SK-N-SH treated with all-trans-retinoic acid at 6 μM for 48 hours (cell line): ENCODE data around the gene HSDL1.

ENCODE experiments used
- ATAC-seq: fragments of 200-7000 bp; cut with Tn5 transposase; 3 replicates; pipeline ENCODE4 v1.9.1; 2020; ENCODE audit warnings: mild to moderate bottlenecking, moderate library complexity
- ARNTL ChIP-seq: fragments of 450-650 bp; formaldehyde crosslinking; IDR thresholded peaks from 2 replicates; pipeline ENCODE4 v1.5.0; 2020; ENCODE audit warnings: low read depth, mild to moderate bottlenecking, moderate library complexity, borderline replicate concordance
- BACH2 ChIP-seq: fragments of 250-450 bp; sonication (Bioruptor Pico); IDR thresholded peaks from 2 replicates; pipeline ENCODE4 v1.9.0; 2021; ENCODE audit warnings: mild to moderate bottlenecking, borderline replicate concordance
- ESRRG ChIP-seq: fragments of 250-450 bp; sonication (Bioruptor Pico); IDR thresholded peaks from 2 replicates; pipeline ENCODE4 v1.6.1; 2021; ENCODE audit warnings: mild to moderate bottlenecking
- GLIS3 ChIP-seq: fragments of 250-450 bp; sonication (Bioruptor Pico); IDR thresholded peaks from 2 replicates; pipeline ENCODE4 v1.5.0; 2020; ENCODE audit warnings: mild to moderate bottlenecking, moderate library complexity
- ISL1 ChIP-seq: fragments of 250-450 bp; sonication (Bioruptor Pico); IDR thresholded peaks from 2 replicates; pipeline ENCODE4 v2.1.2; 2022; ENCODE audit warnings: mild to moderate bottlenecking, moderate library complexity
- PPARA ChIP-seq: fragments of 250-450 bp; sonication (Bioruptor Pico); IDR thresholded peaks from 2 replicates; pipeline ENCODE4 v1.5.0; 2020; ENCODE audit warnings: mild to moderate bottlenecking, borderline replicate concordance
- RARB ChIP-seq: fragments of 250-450 bp; sonication (Bioruptor Pico); IDR thresholded peaks from 2 replicates; pipeline ENCODE4 v1.8.0; 2021; ENCODE audit warnings: mild to moderate bottlenecking, moderate library complexity
- SNAI2 ChIP-seq: fragments of 250-450 bp; sonication (Bioruptor Pico); IDR thresholded peaks from 2 replicates; pipeline ENCODE4 v1.5.0; 2020; ENCODE audit warnings: mild to moderate bottlenecking, moderate library complexity
- TCF4 ChIP-seq: fragments of 250-450 bp; sonication (Bioruptor Pico); IDR thresholded peaks from 2 replicates; pipeline ENCODE4 v1.8.0; 2021; ENCODE audit warnings: mild to moderate bottlenecking, moderate library complexity, borderline replicate concordance
- TOX ChIP-seq: fragments of 250-450 bp; sonication (Bioruptor Pico); IDR thresholded peaks from 2 replicates; pipeline ENCODE4 v1.8.0; 2021; ENCODE audit warnings: mild to moderate bottlenecking, moderate library complexity, borderline replicate concordance
- ZC3H10 ChIP-seq: fragments of 250-450 bp; sonication (Bioruptor Pico); IDR thresholded peaks from 2 replicates; pipeline ENCODE4 v1.5.1; 2021; ENCODE audit warnings: mild to moderate bottlenecking, moderate library complexity
- ZNF565 ChIP-seq: fragments of 450-650 bp; formaldehyde crosslinking; conservative IDR thresholded peaks from 2 replicates; pipeline ENCODE4 v1.5.0; 2020; ENCODE audit warnings: low read depth, mild to moderate bottlenecking, moderate library complexity
- ZNF70 ChIP-seq: fragments of 450-650 bp; formaldehyde crosslinking; IDR thresholded peaks from 2 replicates; pipeline ENCODE4 v1.5.0; 2020; ENCODE audit warnings: mild to moderate bottlenecking, moderate library complexity
- ZNF8 ChIP-seq: fragments of 450-650 bp; formaldehyde crosslinking; IDR thresholded peaks from 2 replicates; pipeline ENCODE4 v1.5.0; 2020; ENCODE audit warnings: mild to moderate bottlenecking, moderate library complexity
- TF ChIP-seq, protein P1 (sequence below): fragments of 250-450 bp; sonication (Bioruptor Pico); IDR thresholded peaks from 2 replicates; pipeline ENCODE4 v1.5.0; 2020; ENCODE audit warnings: mild to moderate bottlenecking, moderate library complexity
- TF ChIP-seq, protein P2 (sequence below): fragments of 250-450 bp; sonication (Bioruptor Pico); IDR thresholded peaks from 2 replicates; pipeline ENCODE4 v1.8.0; 2020; ENCODE audit warnings: mild to moderate bottlenecking, moderate library complexity, borderline replicate concordance
- TF ChIP-seq, protein P3 (sequence below): fragments of 250-450 bp; sonication (Bioruptor Pico); IDR thresholded peaks from 2 replicates; pipeline ENCODE4 v1.5.1; 2021; ENCODE audit warnings: mild to moderate bottlenecking, moderate library complexity
- TF ChIP-seq, protein P4 (sequence below): fragments of 250-450 bp; sonication (Bioruptor Pico); IDR thresholded peaks from 2 replicates; pipeline ENCODE4 v1.5.1; 2020; ENCODE audit warnings: low read depth, mild to moderate bottlenecking, moderate library complexity

HSDL1 gene

DNA sequence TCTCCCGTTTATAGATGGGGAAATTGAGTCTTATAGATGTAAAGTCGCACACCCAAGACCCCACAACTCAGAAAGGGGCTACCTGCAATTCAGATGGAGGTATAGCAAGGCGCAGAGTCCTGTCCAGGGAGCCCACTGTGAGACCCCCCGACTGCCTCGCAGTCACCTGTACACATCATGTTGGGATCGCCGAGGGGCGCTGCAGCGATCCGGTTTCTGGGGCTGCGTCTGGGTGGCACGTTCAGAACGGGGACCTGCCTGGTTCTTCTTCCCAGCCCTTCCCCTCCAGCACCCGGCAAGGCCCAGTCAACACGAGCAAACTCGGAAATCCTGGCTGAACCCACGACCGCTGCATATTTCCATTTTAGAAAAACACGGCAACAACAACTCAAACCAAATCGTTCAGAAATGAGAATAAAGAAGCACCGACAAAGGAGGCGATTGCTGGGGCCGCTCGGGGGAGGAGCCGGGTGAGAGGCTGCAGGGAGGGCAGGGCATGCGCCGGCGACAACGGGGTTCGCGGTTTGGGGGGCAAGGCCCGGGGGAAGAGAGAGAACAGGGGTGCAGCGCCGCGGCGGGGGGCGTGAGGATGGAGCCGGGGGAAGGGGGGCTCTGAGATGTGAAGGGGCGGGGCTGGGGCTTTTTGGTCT lies 643 bp downstream of the HSDL1 start (continued):
- no peak for TF ChIP-seq ZNF565 (CRISPR knock-in tag)
- TF ChIP-seq ZC3H10 (CRISPR knock-in tag) = no peak
- no peak for TF ChIP-seq PPARA
- TF ChIP-seq BACH2 (CRISPR knock-in tag) = no peak
- TF ChIP-seq ZNF70 (CRISPR knock-in tag) = no peak

DNA sequence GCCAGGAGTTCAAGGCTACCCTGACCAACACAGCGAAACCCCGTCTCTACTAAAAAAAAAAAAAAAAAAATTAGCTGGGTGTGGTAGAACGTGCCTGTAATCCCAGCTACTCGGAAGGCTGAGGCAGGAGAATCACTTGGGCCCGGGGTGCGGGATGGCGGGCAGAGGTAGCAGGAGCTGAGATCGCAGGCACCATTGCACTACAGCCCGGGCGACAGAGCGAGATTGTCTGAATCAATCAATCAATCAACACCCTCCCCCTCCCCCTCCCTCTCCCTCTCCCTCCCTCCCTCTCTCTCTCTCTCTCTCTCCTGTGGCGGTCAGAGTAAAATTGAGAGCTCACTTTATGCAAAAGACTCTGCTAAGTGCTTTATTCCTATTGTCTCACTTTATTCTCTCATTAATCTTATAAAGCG lies 1.2 kb downstream of the HSDL1 start:
- no peak for ATAC-seq
- TF ChIP-seq GLIS3 (CRISPR knock-in tag) = no peak
- no peak for TF ChIP-seq SNAI2 (CRISPR knock-in tag)
- no peak for TF ChIP-seq ESRRG (CRISPR knock-in tag)
- no peak for TF ChIP-seq ARNTL
- TF ChIP-seq ZC3H10 (CRISPR knock-in tag) = no peak
- TF ChIP-seq RARB = no peak
- TF ChIP-seq ZNF565 (CRISPR knock-in tag) = no peak
- TF ChIP-seq ZNF8 (CRISPR knock-in tag) = no peak

DNA sequence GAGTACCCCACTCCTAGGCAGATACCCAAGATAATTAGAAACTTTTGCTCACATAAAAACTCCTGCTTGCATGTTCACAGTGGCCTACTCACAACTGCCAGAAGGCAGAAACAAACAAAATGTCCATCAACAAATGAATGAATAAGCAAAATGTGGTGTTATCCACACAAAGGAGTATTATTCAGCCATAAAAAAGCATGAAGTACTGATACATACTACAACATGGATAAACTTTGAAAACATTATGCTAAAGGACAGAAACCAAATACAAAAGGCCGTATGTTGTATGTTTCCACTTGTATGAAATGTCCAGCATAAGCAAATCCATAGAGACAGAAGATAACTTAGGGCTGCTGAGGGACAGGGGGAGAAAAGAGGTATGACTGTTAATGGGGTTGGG lies 1.9 kb downstream of the HSDL1 start:
- ATAC-seq = no peak
- TF ChIP-seq, protein P1, sequence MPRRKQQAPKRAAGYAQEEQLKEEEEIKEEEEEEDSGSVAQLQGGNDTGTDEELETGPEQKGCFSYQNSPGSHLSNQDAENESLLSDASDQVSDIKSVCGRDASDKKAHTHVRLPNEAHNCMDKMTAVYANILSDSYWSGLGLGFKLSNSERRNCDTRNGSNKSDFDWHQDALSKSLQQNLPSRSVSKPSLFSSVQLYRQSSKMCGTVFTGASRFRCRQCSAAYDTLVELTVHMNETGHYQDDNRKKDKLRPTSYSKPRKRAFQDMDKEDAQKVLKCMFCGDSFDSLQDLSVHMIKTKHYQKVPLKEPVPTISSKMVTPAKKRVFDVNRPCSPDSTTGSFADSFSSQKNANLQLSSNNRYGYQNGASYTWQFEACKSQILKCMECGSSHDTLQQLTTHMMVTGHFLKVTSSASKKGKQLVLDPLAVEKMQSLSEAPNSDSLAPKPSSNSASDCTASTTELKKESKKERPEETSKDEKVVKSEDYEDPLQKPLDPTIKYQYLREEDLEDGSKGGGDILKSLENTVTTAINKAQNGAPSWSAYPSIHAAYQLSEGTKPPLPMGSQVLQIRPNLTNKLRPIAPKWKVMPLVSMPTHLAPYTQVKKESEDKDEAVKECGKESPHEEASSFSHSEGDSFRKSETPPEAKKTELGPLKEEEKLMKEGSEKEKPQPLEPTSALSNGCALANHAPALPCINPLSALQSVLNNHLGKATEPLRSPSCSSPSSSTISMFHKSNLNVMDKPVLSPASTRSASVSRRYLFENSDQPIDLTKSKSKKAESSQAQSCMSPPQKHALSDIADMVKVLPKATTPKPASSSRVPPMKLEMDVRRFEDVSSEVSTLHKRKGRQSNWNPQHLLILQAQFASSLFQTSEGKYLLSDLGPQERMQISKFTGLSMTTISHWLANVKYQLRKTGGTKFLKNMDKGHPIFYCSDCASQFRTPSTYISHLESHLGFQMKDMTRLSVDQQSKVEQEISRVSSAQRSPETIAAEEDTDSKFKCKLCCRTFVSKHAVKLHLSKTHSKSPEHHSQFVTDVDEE (CRISPR knock-in tag) = no peak
- TF ChIP-seq TCF4 = no peak
- TF ChIP-seq BACH2 (CRISPR knock-in tag) = no peak
- TF ChIP-seq, protein P2, sequence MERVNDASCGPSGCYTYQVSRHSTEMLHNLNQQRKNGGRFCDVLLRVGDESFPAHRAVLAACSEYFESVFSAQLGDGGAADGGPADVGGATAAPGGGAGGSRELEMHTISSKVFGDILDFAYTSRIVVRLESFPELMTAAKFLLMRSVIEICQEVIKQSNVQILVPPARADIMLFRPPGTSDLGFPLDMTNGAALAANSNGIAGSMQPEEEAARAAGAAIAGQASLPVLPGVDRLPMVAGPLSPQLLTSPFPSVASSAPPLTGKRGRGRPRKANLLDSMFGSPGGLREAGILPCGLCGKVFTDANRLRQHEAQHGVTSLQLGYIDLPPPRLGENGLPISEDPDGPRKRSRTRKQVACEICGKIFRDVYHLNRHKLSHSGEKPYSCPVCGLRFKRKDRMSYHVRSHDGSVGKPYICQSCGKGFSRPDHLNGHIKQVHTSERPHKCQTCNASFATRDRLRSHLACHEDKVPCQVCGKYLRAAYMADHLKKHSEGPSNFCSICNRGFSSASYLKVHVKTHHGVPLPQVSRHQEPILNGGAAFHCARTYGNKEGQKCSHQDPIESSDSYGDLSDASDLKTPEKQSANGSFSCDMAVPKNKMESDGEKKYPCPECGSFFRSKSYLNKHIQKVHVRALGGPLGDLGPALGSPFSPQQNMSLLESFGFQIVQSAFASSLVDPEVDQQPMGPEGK (CRISPR knock-in tag) = no peak
- TF ChIP-seq ZNF565 (CRISPR knock-in tag) = no peak
- TF ChIP-seq, protein P3, sequence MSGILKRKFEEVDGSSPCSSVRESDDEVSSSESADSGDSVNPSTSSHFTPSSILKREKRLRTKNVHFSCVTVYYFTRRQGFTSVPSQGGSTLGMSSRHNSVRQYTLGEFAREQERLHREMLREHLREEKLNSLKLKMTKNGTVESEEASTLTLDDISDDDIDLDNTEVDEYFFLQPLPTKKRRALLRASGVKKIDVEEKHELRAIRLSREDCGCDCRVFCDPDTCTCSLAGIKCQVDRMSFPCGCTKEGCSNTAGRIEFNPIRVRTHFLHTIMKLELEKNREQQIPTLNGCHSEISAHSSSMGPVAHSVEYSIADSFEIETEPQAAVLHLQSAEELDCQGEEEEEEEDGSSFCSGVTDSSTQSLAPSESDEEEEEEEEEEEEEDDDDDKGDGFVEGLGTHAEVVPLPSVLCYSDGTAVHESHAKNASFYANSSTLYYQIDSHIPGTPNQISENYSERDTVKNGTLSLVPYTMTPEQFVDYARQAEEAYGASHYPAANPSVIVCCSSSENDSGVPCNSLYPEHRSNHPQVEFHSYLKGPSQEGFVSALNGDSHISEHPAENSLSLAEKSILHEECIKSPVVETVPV (CRISPR knock-in tag) = no peak
- TF ChIP-seq, protein P4, sequence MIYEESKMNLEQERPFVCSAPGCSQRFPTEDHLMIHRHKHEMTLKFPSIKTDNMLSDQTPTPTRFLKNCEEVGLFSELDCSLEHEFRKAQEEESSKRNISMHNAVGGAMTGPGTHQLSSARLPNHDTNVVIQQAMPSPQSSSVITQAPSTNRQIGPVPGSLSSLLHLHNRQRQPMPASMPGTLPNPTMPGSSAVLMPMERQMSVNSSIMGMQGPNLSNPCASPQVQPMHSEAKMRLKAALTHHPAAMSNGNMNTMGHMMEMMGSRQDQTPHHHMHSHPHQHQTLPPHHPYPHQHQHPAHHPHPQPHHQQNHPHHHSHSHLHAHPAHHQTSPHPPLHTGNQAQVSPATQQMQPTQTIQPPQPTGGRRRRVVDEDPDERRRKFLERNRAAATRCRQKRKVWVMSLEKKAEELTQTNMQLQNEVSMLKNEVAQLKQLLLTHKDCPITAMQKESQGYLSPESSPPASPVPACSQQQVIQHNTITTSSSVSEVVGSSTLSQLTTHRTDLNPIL (CRISPR knock-in tag) = no peak
- no peak for TF ChIP-seq ISL1 (CRISPR knock-in tag)
- TF ChIP-seq, all 23 proteins: peak for 0

DNA sequence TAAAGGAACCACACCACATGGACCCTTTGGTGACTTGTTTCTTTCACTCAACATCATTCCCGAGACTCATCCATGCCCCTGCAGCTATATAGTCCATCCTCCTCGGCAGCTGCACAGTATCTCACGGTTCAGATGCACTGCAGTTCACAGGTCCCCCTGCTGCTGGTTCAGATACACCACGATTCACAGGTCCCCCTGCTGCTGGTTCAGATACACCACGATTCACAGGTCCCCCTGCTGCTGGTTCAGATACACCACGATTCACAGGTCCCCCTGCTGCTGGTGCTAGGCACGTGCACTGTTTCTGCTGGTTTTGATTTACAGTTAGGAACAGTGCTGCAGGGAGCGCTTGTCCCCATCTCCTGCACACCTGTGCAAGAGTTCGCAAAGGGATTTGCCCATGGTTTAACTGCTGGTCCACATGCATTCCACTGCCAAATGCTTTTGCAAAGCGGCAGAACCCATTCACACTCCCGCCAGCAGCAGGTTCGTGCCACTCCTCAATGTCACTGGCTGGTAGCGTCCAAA lies 3.8 kb downstream of the HSDL1 start:
- no peak for ATAC-seq
- no peak for TF ChIP-seq ESRRG (CRISPR knock-in tag)
- TF ChIP-seq TOX (CRISPR knock-in tag) = no peak

DNA sequence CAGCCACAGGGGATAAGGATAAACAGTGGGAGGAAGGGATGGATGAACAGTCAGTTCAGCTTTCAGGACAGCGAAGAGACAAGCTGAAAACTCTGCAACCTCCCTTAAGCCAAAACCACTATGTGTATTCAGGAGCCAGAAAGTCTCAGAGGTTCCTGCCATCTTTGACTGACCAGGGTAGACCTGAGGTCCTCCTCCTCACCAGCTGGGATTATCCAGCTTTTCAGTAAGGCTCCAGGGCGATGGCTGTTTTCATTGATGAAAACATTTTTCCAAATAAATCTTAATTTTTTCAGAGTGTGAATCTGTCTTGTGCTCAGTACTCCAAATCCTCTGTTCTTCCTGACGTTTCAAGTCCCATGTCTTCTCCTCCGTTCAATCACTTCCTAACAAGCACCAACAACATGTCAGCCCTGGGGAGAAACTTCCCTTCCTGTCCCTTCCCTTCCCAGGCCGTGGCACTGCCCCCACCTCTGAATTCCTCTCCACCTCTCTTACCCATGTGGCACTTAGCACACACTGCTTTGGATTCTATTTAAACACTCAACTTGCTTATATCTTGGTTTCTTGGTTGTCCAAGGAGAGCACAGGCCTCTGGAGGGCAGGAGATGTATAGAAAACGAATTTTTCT lies 5.2 kb downstream of the HSDL1 start:
- no peak for TF ChIP-seq ISL1 (CRISPR knock-in tag)
- ATAC-seq = no peak
